ENCODE results near the gene FLT3. TPM values are rescaled to one million over a fixed set of nuclear protein-coding genes. Genes with fewer than 3 reads are reported as not detected.
"Not testable (repeated sequence)": the region's sequence is repeated elsewhere in the genome, so short reads cannot be mapped to it uniquely, and the experiment has no call there.

Gene FLT3
- total RNA-seq, 1 donor from 2014 or later, result 0.07 TPM

GRCh38 chr13:28120317-28120716, 19.9 kb upstream of the FLT3 start:
- Mint-ChIP-seq H3K27ac (no peak overlapping the region), H3K36me3 (ENCODE audit: low read depth) (no peaks in the 10 kb centered on the region), H3K27me3 (no peaks in the 10 kb centered on the region), H3K4me3 (no peak overlapping the region), H3K4me1 (no peaks in the 10 kb centered on the region), H3K9me3 (no peaks in the 10 kb centered on the region)
- TF ChIP-seq CTCF (IDR thresholded peaks at IDR 0.05), result no peak
- no peak for DNase-seq
- POLR2A ChIA-PET, result no interaction called here
- CTCF ChIA-PET, result no interaction called here
- intact Hi-C loops (cut with micrococcal nuclease), result no loop called here
- ATAC-seq (ENCODE audit: low read depth), result no peak

- TF ChIP-seq CTCF (IDR thresholded peaks at IDR 0.05), result no peak
- ChIA-PET POLR2A (no interaction called here), CTCF (no interaction called here)
- ATAC-seq (ENCODE audit: low read depth), result no peak
- H3K36me3 Mint-ChIP-seq (ENCODE audit: low read depth), result no peaks in the 10 kb centered on the region
- H3K27ac Mint-ChIP-seq, result no peak overlapping the region
- intact Hi-C loops (cut with micrococcal nuclease), result no loop called here
- H3K4me1 Mint-ChIP-seq, result no peaks in the 10 kb centered on the region
- no peak for DNase-seq
- H3K27me3 Mint-ChIP-seq, result no peaks in the 10 kb centered on the region
- H3K4me3 Mint-ChIP-seq, result no peak overlapping the region
- H3K9me3 Mint-ChIP-seq, result no peaks in the 10 kb centered on the region
Observed at GRCh38 chr13:28117689-28118377, 17.5 kb upstream of the FLT3 start.

GRCh38 chr13:28116736-28117135, 16.4 kb upstream of the FLT3 start:
- Mint-ChIP-seq H3K4me1 (no peaks in the 10 kb centered on the region), H3K27me3 (no peaks in the 10 kb centered on the region), H3K36me3 (ENCODE audit: low read depth) (no peaks in the 10 kb centered on the region), H3K27ac (no peak overlapping the region), H3K9me3 (no peaks in the 10 kb centered on the region), H3K4me3 (no peak overlapping the region)
- CTCF ChIA-PET, result no interaction called here
- intact Hi-C loops (cut with micrococcal nuclease), result no loop called here
- no peak for ATAC-seq (ENCODE audit: low read depth)
- TF ChIP-seq CTCF (IDR thresholded peaks at IDR 0.05), result no peak
- POLR2A ChIA-PET, result no interaction called here
- DNase-seq, result no peak

GRCh38 chr13:28110414-28110813, 10.0 kb upstream of the FLT3 start:
- no peak for ATAC-seq (ENCODE audit: low read depth)
- H3K4me3 Mint-ChIP-seq, result no peak overlapping the region
- no peak for DNase-seq
- H3K27me3 Mint-ChIP-seq, result no peaks in the 10 kb centered on the region
- H3K4me1 Mint-ChIP-seq, result no peaks in the 10 kb centered on the region
- no peak overlapping the region for H3K27ac Mint-ChIP-seq
- ChIA-PET CTCF (no interaction called here), POLR2A (no interaction called here)
- no peaks in the 10 kb centered on the region for H3K36me3 Mint-ChIP-seq (ENCODE audit: low read depth)
- intact Hi-C loops (cut with micrococcal nuclease), result no loop called here
- TF ChIP-seq CTCF (IDR thresholded peaks at IDR 0.05), result no peak
- no peaks in the 10 kb centered on the region for H3K9me3 Mint-ChIP-seq

- ChIA-PET CTCF (no interaction called here), POLR2A (no interaction called here)
- no peaks in the 10 kb centered on the region for H3K36me3 Mint-ChIP-seq (ENCODE audit: low read depth)
- intact Hi-C loops (cut with micrococcal nuclease), result no loop called here
- ATAC-seq (ENCODE audit: low read depth) (no peak), DNase-seq (no peak)
- H3K4me1 Mint-ChIP-seq, result no peaks in the 10 kb centered on the region
- H3K4me3 Mint-ChIP-seq, result no peak overlapping the region
- no peak overlapping the region for H3K27ac Mint-ChIP-seq
- no peak for TF ChIP-seq CTCF (IDR thresholded peaks at IDR 0.05)
- no peaks in the 10 kb centered on the region for H3K9me3 Mint-ChIP-seq
- peaks cover 6% of the 10 kb centered on the region for H3K27me3 Mint-ChIP-seq
Observed at GRCh38 chr13:28106976-28107375, 6.6 kb upstream of the FLT3 start.

GRCh38 chr13:28101886-28102285, 1.5 kb upstream of the FLT3 start:
- H3K27me3 Mint-ChIP-seq, result peaks cover 33% of the 10 kb centered on the region
- H3K9me3 Mint-ChIP-seq; H3K4me3 Mint-ChIP-seq; DNase-seq; POLR2A ChIA-PET; H3K27ac Mint-ChIP-seq; ATAC-seq (ENCODE audit: low read depth); H3K36me3 Mint-ChIP-seq (ENCODE audit: low read depth); CTCF ChIA-PET; H3K4me1 Mint-ChIP-seq: not testable (repeated sequence)
- intact Hi-C loops (cut with micrococcal nuclease), result loop anchor here (2.0 kb wide), 1 partner anchor 37 kb away; the partner anchor contains the start of gene PAN3
